AG04450 (cell line): ENCODE results near the gene IKZF3. TPM values are rescaled to one million over a fixed set of nuclear protein-coding genes. Genes with fewer than 3 reads are reported as not detected.
"Not testable (repeated sequence)": the region's sequence is repeated elsewhere in the genome, so short reads cannot be mapped to it uniquely, and the experiment has no call there.

ENCODE experiments used
- CTCF ChIA-PET: fragments of 300-600, 350-600 bp; formaldehyde crosslinking; extraction: SDS; loops from one replicate; lab custom pipeline; 2022; ENCODE audit warnings: antibody characterized with exemption, inconsistent platforms; lab: Charles Lee
- POLR2A ChIA-PET: fragments of 350-600 bp; formaldehyde crosslinking; extraction: SDS; loops from one replicate; lab custom pipeline; 2021; ENCODE audit warnings: antibody characterized with exemption, inconsistent platforms; lab: Yijun Ruan, JAX
- DNase-seq: peaks from one replicate; pipeline ENCODE4 v3.0.0-alpha.2; 2011; ENCODE audit warnings: low read depth, low spot score
- H3K27ac ChIP-seq: one replicate; pipeline ENCODE4 v1.5.1; 2012; ENCODE audit warnings: low read depth, low read length, control low read depth
- H3K27me3 ChIP-seq: one replicate; pipeline ENCODE4 v1.6.0; 2012; ENCODE audit warnings: low read length; ENCODE audit not compliant: control insufficient read depth, insufficient read depth
- H3K4me3 ChIP-seq: 2 replicates; pipeline ENCODE4 v1.5.1; 2011; ENCODE audit warnings: mild to moderate bottlenecking, low read depth, low read length, control low read depth
- H3K9me3 ChIP-seq: 2 replicates; pipeline ENCODE4 v1.5.1; 2012; ENCODE audit warnings: low read length; ENCODE audit not compliant: control insufficient read depth, insufficient read depth
- CTCF ChIP-seq: IDR thresholded peaks from 2 replicates; pipeline ENCODE4 v1.5.1; 2011; ENCODE audit warnings: low read depth, low read length, control low read depth, inconsistent platforms
- polyA plus RNA-seq: library from polyadenylated mRNA; depleted of rRNA; stranded (reverse); fragments of >200 nt; gene quantifications from 2 replicates; pipeline ENCODE4 v1.2.3, GENCODE V29; 2011

IKZF3 gene
- polyA plus RNA-seq, 1 experiment: not detected

- Histone ChIP-seq H3K27ac (no peak overlapping the region), H3K27me3 (peaks cover 2% of the 10 kb centered on the region), H3K4me3 (no peak overlapping the region), H3K9me3 (no peaks in the 10 kb centered on the region)
- TF ChIP-seq CTCF: no peak
- no peak for DNase-seq
- ChIA-PET CTCF (no interaction called here), POLR2A (no interaction called here)
Measured at GRCh38 chr17:39854909-39855308, 9.2 kb downstream of the IKZF3 start.

GRCh38 chr17:39852239-39852638 lies 11.9 kb downstream of the IKZF3 start:
- Histone ChIP-seq H3K27me3 (peaks cover 2% of the 10 kb centered on the region), H3K9me3 (no peaks in the 10 kb centered on the region), H3K27ac (no peak overlapping the region), H3K4me3 (no peak overlapping the region)
- TF ChIP-seq CTCF: no peak
- ChIA-PET POLR2A (no interaction called here), CTCF (interaction anchor here (1.3 kb wide), 1 partner anchor 107 kb away, joined by 3 read pairs; no protein-coding TSS in a partner anchor)
- DNase-seq: no peak

GRCh38 chr17:39850186-39850585 lies 13.9 kb downstream of the IKZF3 start:
- DNase-seq, H3K27ac ChIP-seq, POLR2A ChIA-PET, H3K27me3 ChIP-seq, H3K9me3 ChIP-seq, CTCF ChIA-PET, H3K4me3 ChIP-seq: not testable (repeated sequence)

DNA sequence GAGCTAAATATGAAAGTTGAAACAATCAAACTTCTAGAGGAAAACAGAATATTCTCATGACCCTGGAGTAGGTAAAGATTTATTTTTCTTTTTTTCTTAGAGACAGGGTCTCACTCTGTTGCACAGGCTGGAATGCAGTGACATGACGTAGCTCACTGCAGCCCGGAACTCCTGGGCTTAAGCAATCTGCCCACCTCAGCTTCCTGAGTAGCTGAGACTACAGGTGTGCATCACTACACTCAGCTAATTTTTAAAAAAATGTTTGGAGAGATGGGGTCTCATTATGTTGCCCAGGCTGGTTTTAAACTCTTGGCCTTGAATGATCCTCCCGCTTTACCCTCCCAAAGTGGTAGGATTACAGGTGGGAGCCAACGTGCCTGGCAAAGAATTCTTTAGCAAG lies 15.5 kb downstream of the IKZF3 start:
- POLR2A ChIA-PET: no interaction called here

DNA sequence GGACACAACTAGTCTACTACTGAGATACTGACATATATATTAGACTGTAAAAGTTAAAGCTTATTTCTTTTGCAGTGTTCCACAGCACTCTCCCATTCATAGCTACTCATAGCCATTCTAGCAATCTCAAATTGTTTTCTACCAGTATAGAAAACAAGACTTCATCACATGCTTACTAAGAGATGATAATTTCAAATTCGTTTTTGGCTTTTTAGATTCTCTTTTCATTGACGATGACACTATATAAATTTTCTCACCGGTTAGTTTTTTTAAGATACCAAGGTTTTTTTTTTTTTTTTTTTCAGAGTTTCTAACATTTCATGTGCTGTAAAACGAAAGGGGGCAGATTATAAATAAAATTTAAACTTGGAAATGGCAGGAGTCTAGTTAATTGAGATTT lies 17.9 kb downstream of the IKZF3 start:
- H3K9me3 ChIP-seq: no peaks in the 10 kb centered on the region
- TF ChIP-seq CTCF: no peak
- ChIA-PET CTCF (interaction anchor here (0.7 to 1.1 kb wide), 2 partner anchors 86 to 223 kb away, joined by 3 read pairs; no protein-coding TSS in a partner anchor), POLR2A (no interaction called here)
- peaks cover 14% of the 10 kb centered on the region for H3K27me3 ChIP-seq
- no peak overlapping the region for H3K27ac ChIP-seq
- no peak overlapping the region for H3K4me3 ChIP-seq
- DNase-seq: no peak

More for the DNA sequence above, 15.5 kb downstream of the IKZF3 start:
- no peak for DNase-seq
- H3K27me3 ChIP-seq: no peaks in the 10 kb centered on the region
- H3K4me3 ChIP-seq: no peak overlapping the region
- H3K27ac ChIP-seq: no peak overlapping the region
- CTCF ChIA-PET: no interaction called here
- no peak for TF ChIP-seq CTCF
- no peaks in the 10 kb centered on the region for H3K9me3 ChIP-seq
